ENCODE data around the gene APOBEC4.

Gene APOBEC4

GRCh38 chr1:183678819-183679218 lies 25.7 kb upstream of the APOBEC4 start:
- no peak overlapping the region for H3K4me3 ChIP-seq
- DNase-seq (ENCODE audit: low read depth, low spot score): no peak
- TF ChIP-seq EZH2 (IDR thresholded peaks at IDR 0.05) (no peak), POLR2AphosphoS5 (IDR thresholded peaks at IDR 0.05; ENCODE audit: borderline replicate concordance, low read depth, low read length) (no peak), FOXP2 (optimal IDR thresholded peaks at IDR 0.05; ENCODE audit: control extremely low read depth, extremely low read length, insufficient read depth) (no peak)
- no peaks in the 10 kb centered on the region for H3K9me3 ChIP-seq (ENCODE audit: low read depth, low read length)
- H3K9ac ChIP-seq (ENCODE audit: insufficient read length): no peak overlapping the region
- H3K36me3 ChIP-seq (ENCODE audit: insufficient read depth, low read length): no peaks in the 10 kb centered on the region
- H3K27ac ChIP-seq: no peak overlapping the region

- H3K4me3 ChIP-seq: peak overlapping the region; percentile 21; the same call in 1 of the 2 replicates
- TF ChIP-seq POLR2AphosphoS5 (IDR thresholded peaks at IDR 0.05; ENCODE audit: borderline replicate concordance, low read depth, low read length) (no peak), FOXP2 (optimal IDR thresholded peaks at IDR 0.05; ENCODE audit: control extremely low read depth, extremely low read length, insufficient read depth) (no peak)
- no peaks in the 10 kb centered on the region for H3K36me3 ChIP-seq (ENCODE audit: insufficient read depth, low read length)
- H3K27ac ChIP-seq: no peak overlapping the region; the same call in 1 of the 2 replicates
- H3K9me3 ChIP-seq (ENCODE audit: low read depth, low read length): peaks cover under 1% of the 10 kb centered on the region; the same call in 1 of the 2 replicates
- H3K9ac ChIP-seq (ENCODE audit: insufficient read length): no peak overlapping the region
- DNase-seq (ENCODE audit: low read depth, low spot score): no peak
Measured at GRCh38 chr1:183676586-183677189, 23.6 kb upstream of the APOBEC4 start.

GRCh38 chr1:183675883-183676585 lies 22.9 kb upstream of the APOBEC4 start:
- DNase-seq (ENCODE audit: low read depth, low spot score): no peak
- peaks cover 4% of the 10 kb centered on the region; the same call in 1 of the 2 replicates for H3K9me3 ChIP-seq (ENCODE audit: low read depth, low read length)
- TF ChIP-seq POLR2AphosphoS5 (IDR thresholded peaks at IDR 0.05; ENCODE audit: borderline replicate concordance, low read depth, low read length) (no peak), EZH2 (IDR thresholded peaks at IDR 0.05) (no peak), FOXP2 (optimal IDR thresholded peaks at IDR 0.05; ENCODE audit: control extremely low read depth, extremely low read length, insufficient read depth) (no peak)
- H3K36me3 ChIP-seq (ENCODE audit: insufficient read depth, low read length): no peaks in the 10 kb centered on the region
- peak overlapping the region; percentile 21; the same call in 1 of the 2 replicates for H3K4me3 ChIP-seq
- no peak overlapping the region for H3K9ac ChIP-seq (ENCODE audit: insufficient read length)
- H3K27ac ChIP-seq: no peak overlapping the region

GRCh38 chr1:183675381-183675780 lies 22.3 kb upstream of the APOBEC4 start:
- DNase-seq (ENCODE audit: low read depth, low spot score): no peak
- H3K9me3 ChIP-seq (ENCODE audit: low read depth, low read length): peaks cover 4% of the 10 kb centered on the region; the same call in 1 of the 2 replicates
- H3K27ac ChIP-seq: no peak overlapping the region
- no peaks in the 10 kb centered on the region for H3K36me3 ChIP-seq (ENCODE audit: insufficient read depth, low read length)
- H3K4me3 ChIP-seq: no peak overlapping the region
- TF ChIP-seq POLR2AphosphoS5 (IDR thresholded peaks at IDR 0.05; ENCODE audit: borderline replicate concordance, low read depth, low read length) (no peak), EZH2 (IDR thresholded peaks at IDR 0.05) (no peak), FOXP2 (optimal IDR thresholded peaks at IDR 0.05; ENCODE audit: control extremely low read depth, extremely low read length, insufficient read depth) (no peak)
- no peak overlapping the region for H3K9ac ChIP-seq (ENCODE audit: insufficient read length)

GRCh38 chr1:183674886-183675285 lies 21.8 kb upstream of the APOBEC4 start:
- Histone ChIP-seq H3K9me3 (ENCODE audit: low read depth, low read length) (peaks cover 4% of the 10 kb centered on the region; the same call in 1 of the 2 replicates), H3K36me3 (ENCODE audit: insufficient read depth, low read length) (no peaks in the 10 kb centered on the region), H3K9ac (ENCODE audit: insufficient read length) (no peak overlapping the region), H3K27ac (no peak overlapping the region), H3K4me3 (no peak overlapping the region)
- TF ChIP-seq POLR2AphosphoS5 (IDR thresholded peaks at IDR 0.05; ENCODE audit: borderline replicate concordance, low read depth, low read length) (no peak), FOXP2 (optimal IDR thresholded peaks at IDR 0.05; ENCODE audit: control extremely low read depth, extremely low read length, insufficient read depth) (no peak), EZH2 (IDR thresholded peaks at IDR 0.05) (no peak)
- DNase-seq (ENCODE audit: low read depth, low spot score): no peak

- no peak for TF ChIP-seq EZH2 (IDR thresholded peaks at IDR 0.05)
- TF ChIP-seq FOXP2 (optimal IDR thresholded peaks at IDR 0.05; ENCODE audit: control extremely low read depth, extremely low read length, insufficient read depth): no peak
- H3K9ac ChIP-seq (ENCODE audit: insufficient read length): no peak overlapping the region
- H3K9me3 ChIP-seq (ENCODE audit: low read depth, low read length): peaks cover 4% of the 10 kb centered on the region; the same call in 1 of the 2 replicates
- H3K27ac ChIP-seq: no peak overlapping the region
- H3K4me3 ChIP-seq: no peak overlapping the region
- DNase-seq (ENCODE audit: low read depth, low spot score): no peak
- H3K36me3 ChIP-seq (ENCODE audit: insufficient read depth, low read length): no peaks in the 10 kb centered on the region
Measured at GRCh38 chr1:183674339-183674738, 21.2 kb upstream of the APOBEC4 start.

GRCh38 chr1:183673605-183674323 lies 20.6 kb upstream of the APOBEC4 start:
- H3K36me3 ChIP-seq (ENCODE audit: insufficient read depth, low read length): no peaks in the 10 kb centered on the region
- no peak overlapping the region for H3K4me3 ChIP-seq
- no peak for DNase-seq (ENCODE audit: low read depth, low spot score)
- TF ChIP-seq POLR2AphosphoS5 (IDR thresholded peaks at IDR 0.05; ENCODE audit: borderline replicate concordance, low read depth, low read length) (no peak), FOXP2 (optimal IDR thresholded peaks at IDR 0.05; ENCODE audit: control extremely low read depth, extremely low read length, insufficient read depth) (no peak), EZH2 (IDR thresholded peaks at IDR 0.05) (no peak)
- H3K9ac ChIP-seq (ENCODE audit: insufficient read length): no peak overlapping the region
- H3K27ac ChIP-seq: no peak overlapping the region
- peaks cover 4% of the 10 kb centered on the region; the same call in 1 of the 2 replicates for H3K9me3 ChIP-seq (ENCODE audit: low read depth, low read length)

GRCh38 chr1:183670169-183670568 lies 17.1 kb upstream of the APOBEC4 start:
- H3K27ac ChIP-seq: no peak overlapping the region
- H3K36me3 ChIP-seq (ENCODE audit: insufficient read depth, low read length): no peaks in the 10 kb centered on the region
- DNase-seq (ENCODE audit: low read depth, low spot score): no peak
- H3K9me3 ChIP-seq (ENCODE audit: low read depth, low read length): peaks cover 4% of the 10 kb centered on the region; the same call in 1 of the 2 replicates
- H3K9ac ChIP-seq (ENCODE audit: insufficient read length): no peak overlapping the region
- no peak overlapping the region for H3K4me3 ChIP-seq
- TF ChIP-seq EZH2 (IDR thresholded peaks at IDR 0.05) (no peak), FOXP2 (optimal IDR thresholded peaks at IDR 0.05; ENCODE audit: control extremely low read depth, extremely low read length, insufficient read depth) (no peak), POLR2AphosphoS5 (IDR thresholded peaks at IDR 0.05; ENCODE audit: borderline replicate concordance, low read depth, low read length) (no peak)

Measured in SK-N-MC (cell line).